ENCODE data around the gene RERE.
A peak's percentile ranks its signal among the peaks of the same experiment; 100 is the strongest.

The RERE gene

DNA sequence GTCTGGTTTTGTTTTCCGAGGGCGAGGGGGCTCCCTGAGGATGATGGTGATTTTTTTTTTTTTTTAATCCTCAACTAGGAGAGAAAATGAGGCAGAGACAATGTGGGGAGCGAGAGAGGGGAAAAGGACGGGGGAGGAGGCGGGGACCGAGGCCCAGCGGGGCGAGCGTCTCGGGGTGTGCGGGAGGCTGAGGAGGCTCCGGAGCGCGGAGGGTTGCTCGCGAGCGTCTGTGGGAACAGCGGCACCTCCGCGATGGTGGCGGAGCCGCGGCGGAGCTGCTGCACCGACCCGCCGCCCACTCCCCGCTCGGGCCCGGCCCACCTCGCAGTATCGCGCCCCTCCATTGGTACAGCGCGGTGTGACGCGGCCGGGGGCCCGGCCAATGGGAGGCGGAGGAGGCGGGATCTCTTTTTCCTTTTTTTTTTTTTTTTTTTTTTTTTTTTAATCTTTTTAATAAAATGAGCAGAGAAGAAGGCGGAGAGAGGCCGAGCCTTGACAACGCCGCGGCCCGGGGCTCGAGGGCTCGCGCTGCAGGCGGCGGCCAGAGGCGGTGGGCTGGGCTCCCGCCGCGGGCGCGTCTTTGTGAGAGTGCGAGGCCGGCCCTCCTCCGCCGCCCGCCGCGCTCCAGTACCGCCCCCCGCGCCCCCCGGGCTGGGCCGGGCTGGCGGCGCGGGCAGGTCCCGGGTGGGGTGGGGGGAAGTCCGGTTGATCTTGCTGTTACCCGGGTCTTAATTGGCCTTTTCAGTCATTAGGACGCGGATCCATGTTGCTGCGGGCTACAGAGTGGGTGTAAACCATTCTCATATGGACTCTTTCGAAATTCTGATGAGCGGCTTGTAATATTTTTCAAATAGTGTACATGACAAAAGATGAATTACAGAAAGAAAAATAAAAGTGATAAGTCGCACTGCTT, at the start of gene RERE:
Gene RERE, minus strand, starts transcription at position 229 of the 913 bp plus-strand sequence.
- Mint-ChIP-seq H3K27me3 (peaks cover 3% of the 10 kb centered on the region), H3K4me1 (ENCODE audit: low read depth) (peaks cover 49% of the 10 kb centered on the region), H3K4me3 (peak within 1 kb of the TSS; percentile 94), H3K9me3 (no peaks in the 10 kb centered on the region), H3K36me3 (ENCODE audit: low read depth) (peaks cover 8% of the 10 kb centered on the region), H3K27ac (peak within 1 kb of the TSS; percentile 98)
- DNase-seq, result peak; percentile 99

DNA sequence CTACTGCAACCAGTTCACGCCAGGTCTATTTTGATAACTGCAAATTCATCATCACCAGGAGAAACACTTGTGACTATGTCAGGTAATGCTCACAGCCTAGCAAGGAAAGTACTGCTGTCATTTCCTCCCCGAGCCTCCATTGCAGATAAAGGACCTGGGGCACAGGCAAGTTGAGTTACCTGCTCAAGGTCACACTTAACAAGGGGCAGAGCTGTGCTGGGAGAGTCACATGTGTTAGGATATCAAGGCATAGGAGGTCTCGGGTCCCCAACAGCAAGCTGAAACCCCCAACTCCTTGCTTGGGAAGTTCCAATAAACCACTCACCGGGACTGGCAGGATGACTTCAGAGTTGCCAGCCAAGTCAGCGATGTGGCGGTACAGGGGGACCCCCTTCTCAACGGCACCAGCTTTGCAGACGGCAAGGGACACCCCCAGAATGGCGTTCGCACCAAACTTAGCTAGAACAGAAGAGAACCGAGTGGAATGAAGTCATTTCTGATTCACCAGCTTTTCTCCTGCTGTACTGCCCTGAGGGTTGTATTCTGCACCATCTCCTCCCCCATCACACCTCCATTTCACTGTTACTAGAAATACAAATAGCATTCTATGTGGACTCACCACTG, 49.5 kb upstream of the RERE start:
- peaks cover 98% of the 10 kb centered on the region for H3K36me3 Mint-ChIP-seq (ENCODE audit: low read depth)
- no peaks in the 10 kb centered on the region for H3K27me3 Mint-ChIP-seq

DNA sequence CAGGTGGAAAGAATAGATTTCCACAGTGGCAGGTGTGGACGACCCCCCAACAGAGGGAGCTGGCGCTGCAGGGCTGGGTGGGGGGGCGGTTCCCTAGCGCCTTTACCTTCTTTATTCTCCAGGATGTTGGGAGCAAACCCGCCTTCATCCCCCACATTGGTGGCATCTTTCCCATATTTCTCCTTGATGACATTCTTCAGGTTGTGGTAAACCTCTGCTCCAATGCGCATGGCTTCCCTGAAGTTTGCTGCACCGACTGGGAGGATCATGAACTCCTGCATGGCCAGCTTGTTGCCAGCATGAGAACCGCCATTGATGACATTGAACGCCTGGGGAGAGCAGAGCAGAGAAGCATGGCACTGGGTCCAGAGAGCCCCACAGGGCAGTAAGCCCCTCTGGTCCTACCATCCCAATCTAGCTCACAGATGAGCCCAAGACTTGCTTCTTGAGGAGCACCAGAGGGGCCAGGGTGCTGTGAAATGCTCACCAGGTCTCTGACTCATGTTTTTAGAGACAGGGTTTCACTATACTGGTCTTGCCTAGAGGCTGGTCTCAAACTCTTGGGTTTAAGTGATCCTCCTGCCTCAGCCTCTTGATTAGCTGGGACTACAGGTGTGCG, 48.8 kb upstream of the RERE start:
- H3K27ac Mint-ChIP-seq, result peak overlapping the region; percentile 89
- peaks cover 98% of the 10 kb centered on the region for H3K36me3 Mint-ChIP-seq (ENCODE audit: low read depth)
- peaks cover 75% of the 10 kb centered on the region for H3K4me1 Mint-ChIP-seq (ENCODE audit: low read depth)
- H3K27me3 Mint-ChIP-seq, result no peaks in the 10 kb centered on the region
- peak overlapping the region; percentile 27 for H3K4me3 Mint-ChIP-seq
- DNase-seq, result no peak
- no peaks in the 10 kb centered on the region for H3K9me3 Mint-ChIP-seq

More for the DNA sequence above, 49.5 kb upstream of the RERE start:
- no peaks in the 10 kb centered on the region for H3K9me3 Mint-ChIP-seq
- DNase-seq, result no peak
- peak overlapping the region; percentile 89 for H3K27ac Mint-ChIP-seq
- peak overlapping the region; percentile 31 for H3K4me3 Mint-ChIP-seq
- peaks cover 82% of the 10 kb centered on the region for H3K4me1 Mint-ChIP-seq (ENCODE audit: low read depth)

DNA sequence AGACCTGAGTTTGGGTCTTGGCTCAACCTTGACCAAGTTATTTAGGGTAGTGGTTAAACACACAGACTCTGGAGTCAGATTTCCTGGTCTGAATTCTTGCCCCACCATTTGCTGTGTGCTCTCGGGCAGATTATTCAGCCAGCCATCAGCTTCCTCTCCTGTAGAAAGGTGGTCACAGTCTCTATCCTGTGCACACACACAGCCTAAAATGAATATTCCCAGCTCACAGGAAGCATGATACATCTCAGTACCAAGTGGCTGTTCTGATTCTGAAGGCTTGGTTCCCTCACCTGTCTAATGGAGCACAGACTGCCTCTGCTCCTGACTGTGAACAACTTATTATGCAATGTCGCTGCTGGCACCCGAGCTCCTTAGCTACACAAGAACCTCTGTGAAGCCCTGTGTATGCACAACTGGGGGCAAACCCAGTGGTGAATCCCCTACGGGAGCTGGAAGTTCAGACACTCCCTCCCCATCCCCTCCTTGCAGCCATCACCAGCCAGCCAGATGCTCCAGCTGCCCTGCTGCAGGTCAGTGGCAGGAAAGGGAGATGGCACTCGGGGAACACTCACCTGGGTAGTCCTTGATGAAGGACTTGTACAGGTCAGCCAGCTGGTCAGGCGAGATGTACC, 47.4 kb upstream of the RERE start:
- Mint-ChIP-seq H3K9me3 (no peaks in the 10 kb centered on the region), H3K4me3 (no peak overlapping the region), H3K4me1 (ENCODE audit: low read depth) (peaks cover 71% of the 10 kb centered on the region), H3K27me3 (no peaks in the 10 kb centered on the region), H3K36me3 (ENCODE audit: low read depth) (peaks cover 98% of the 10 kb centered on the region), H3K27ac (peak overlapping the region; percentile 83)
- no peak for DNase-seq

DNA sequence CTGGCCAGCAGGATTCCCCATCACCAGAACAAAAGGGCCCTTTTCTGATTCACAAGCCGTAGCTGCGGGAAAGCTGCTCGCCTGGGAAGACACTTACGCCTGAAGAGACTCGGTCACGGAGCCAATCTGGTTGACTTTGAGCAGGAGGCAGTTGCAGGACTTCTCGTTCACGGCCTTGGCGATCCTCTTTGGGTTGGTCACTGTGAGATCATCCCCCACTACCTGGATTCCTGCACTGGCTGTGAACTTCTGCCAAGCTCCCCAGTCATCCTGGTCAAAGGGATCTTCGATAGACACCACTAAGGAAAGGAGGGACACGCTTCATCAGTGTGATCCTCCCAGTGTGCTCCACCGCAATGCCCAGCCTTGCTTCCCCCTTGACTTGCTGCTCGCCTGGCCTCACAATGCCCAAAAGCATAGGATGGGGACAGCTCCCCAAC, 46.4 kb upstream of the RERE start:
- Mint-ChIP-seq H3K36me3 (ENCODE audit: low read depth) (peaks cover 98% of the 10 kb centered on the region), H3K4me3 (no peak overlapping the region), H3K9me3 (no peaks in the 10 kb centered on the region), H3K4me1 (ENCODE audit: low read depth) (peaks cover 67% of the 10 kb centered on the region), H3K27me3 (no peaks in the 10 kb centered on the region), H3K27ac (peak overlapping the region; percentile 83)
- no peak for DNase-seq

DNA sequence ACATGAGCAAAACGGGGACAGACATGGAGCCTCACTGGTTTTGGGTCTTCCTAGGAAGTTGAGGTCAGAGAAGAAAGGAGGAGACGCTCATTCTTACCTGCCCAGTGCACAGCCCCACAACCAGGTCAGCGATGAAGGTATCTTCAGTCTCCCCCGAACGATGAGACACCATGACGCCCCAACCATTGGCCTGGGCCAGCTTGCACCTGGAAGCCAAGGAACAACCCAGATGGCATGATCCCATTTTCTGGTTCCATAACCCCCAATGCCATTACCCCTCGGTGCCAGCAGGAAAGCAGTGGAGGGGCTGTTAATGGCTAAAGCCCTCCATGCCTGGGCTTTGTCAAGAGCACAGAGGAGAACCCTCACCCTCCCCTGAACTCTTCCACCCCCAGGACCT, 45.7 kb upstream of the RERE start:
- no peaks in the 10 kb centered on the region for H3K9me3 Mint-ChIP-seq
- no peak overlapping the region for H3K4me3 Mint-ChIP-seq
- no peaks in the 10 kb centered on the region for H3K27me3 Mint-ChIP-seq
- no peak for DNase-seq
- peak overlapping the region; percentile 83 for H3K27ac Mint-ChIP-seq
- H3K4me1 Mint-ChIP-seq (ENCODE audit: low read depth), result peaks cover 71% of the 10 kb centered on the region
- H3K36me3 Mint-ChIP-seq (ENCODE audit: low read depth), result peaks cover 99% of the 10 kb centered on the region

DNA sequence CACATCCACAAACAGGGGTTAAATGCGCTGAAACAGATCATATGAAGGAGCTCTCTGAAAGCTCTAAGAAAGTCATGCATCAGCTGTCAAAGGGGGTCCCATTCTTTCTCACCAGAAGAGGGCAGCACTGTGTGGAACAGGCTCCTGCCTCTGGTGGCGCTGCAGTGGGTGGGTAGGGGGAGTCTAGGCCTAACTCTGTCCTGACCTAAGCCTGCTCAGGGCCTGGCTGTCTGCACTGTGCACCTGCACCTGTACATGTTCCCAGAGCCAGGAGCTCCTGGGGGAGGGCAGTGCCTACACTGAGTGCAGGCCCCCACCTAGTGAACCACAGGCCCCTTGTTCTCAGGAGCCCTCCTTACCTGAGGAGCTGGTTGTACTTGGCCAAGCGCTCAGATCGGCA, 45.1 kb upstream of the RERE start:
- H3K36me3 Mint-ChIP-seq (ENCODE audit: low read depth), result peaks cover 99% of the 10 kb centered on the region

DNA sequence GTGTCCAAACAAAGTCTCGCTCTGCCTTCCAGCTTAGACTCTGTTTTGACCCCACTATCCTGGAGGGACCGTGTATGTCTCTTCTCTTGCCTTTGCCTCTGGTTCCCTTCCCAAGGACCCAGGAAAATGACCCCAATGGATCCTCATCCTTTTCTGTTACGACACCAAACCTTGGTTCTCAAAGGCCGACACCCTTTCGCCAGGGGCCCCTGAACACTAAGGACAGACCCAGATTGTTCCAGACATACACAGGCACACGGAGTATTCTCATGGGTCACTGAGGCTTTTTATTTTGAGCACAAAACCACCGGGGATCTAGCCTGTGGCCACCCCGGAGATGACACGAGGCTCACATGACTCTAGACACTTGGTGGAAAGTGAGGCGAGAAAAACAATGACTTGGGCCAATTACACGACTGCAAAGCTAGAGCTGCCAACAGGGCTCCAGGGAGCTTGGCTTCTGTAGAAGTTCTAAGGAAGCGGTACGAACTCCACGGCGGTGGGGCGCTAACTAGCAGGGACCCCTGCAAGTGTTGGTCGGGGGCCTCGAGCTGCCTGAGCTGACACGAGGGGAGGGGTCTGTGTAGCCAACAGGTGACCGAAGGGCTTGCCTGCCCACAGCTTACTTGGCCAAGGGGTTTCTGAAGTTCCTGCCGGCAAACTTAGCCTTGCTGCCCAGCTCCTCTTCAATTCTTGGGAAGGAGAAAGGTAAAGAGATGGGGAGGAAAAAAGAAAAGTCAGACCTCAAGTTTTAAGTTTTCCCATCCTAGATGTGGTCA, 43.5 kb upstream of the RERE start:
- Mint-ChIP-seq H3K4me3 (no peak overlapping the region), H3K27ac (peak overlapping the region; percentile 88), H3K4me1 (ENCODE audit: low read depth) (peaks cover 54% of the 10 kb centered on the region), H3K36me3 (ENCODE audit: low read depth) (peaks cover 95% of the 10 kb centered on the region), H3K9me3 (no peaks in the 10 kb centered on the region), H3K27me3 (no peaks in the 10 kb centered on the region)
- DNase-seq, result no peak

More for the DNA sequence above, 45.1 kb upstream of the RERE start:
- DNase-seq, result no peak
- no peak overlapping the region for H3K4me3 Mint-ChIP-seq
- peak overlapping the region; percentile 83 for H3K27ac Mint-ChIP-seq
- no peaks in the 10 kb centered on the region for H3K9me3 Mint-ChIP-seq
- H3K4me1 Mint-ChIP-seq (ENCODE audit: low read depth), result peaks cover 67% of the 10 kb centered on the region
- no peaks in the 10 kb centered on the region for H3K27me3 Mint-ChIP-seq

DNA sequence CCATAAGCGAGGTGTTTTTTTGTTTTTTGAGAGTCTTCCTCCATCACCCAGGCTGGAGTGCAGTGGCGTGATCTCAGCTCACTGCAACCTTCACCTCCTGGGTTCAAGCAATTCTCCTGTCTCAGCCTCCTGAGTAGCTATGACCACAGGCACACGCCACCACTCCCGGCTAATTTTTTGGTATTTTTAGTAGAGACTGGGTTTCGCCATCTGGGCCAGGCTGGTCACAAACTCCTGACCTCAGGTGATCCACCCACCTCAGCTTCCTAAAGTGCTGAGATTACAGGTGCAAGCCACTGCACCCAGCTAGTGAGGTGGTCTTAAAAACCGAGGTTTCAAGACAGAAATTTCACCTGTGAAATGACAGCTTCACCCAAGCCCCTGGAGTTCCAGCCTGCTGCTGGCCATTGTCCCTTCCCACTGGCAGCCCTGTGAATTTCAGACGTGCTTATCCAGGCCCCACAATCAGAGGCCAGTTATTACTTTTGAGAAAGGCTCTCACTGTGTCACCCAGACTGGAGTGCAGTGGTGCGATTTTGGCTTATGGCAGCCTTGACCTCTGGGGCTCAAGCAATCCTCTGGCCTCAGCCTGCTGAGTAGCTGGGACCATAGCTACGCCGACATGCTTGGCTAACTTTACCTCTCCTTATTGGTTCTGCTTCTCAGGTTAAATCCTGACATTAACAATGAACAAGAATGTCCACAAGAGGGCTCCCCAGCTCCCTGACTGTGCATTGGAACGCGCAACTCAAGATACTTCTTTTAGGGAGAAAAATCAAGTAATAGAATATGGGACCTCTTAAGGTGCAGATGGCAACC, 41.7 kb upstream of the RERE start:
- Mint-ChIP-seq H3K4me3 (no peak overlapping the region), H3K27ac (peak overlapping the region; percentile 88), H3K9me3 (no peaks in the 10 kb centered on the region), H3K4me1 (ENCODE audit: low read depth) (peaks cover 43% of the 10 kb centered on the region), H3K27me3 (no peaks in the 10 kb centered on the region), H3K36me3 (ENCODE audit: low read depth) (peaks cover 81% of the 10 kb centered on the region)
- DNase-seq, result no peak

DNA sequence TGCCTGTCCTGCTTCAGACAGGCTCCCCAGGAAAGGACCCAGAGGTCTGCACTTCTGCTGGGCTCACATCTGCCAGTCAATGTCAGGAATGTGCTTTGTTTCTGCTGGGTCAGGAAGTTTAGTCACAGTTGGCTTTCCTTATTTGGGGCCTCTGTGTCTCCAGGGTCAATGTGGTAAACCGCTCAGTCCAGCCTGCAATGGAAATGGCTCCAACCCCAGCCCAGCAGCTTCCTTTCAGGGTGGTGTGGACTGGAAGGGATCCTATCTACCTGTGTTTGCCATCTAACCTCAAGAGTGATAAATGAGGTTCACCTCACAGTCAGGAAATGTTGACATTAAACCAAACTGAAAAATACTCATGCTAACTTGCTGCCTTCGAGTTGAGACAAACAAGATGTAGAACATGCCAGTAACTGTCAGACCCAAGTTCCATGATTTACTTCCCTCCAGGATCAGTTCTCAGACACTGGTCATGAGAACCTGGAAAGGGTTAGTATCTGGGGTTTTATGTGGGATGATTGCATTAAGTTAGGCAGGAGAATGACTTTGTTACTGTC, 40.8 kb upstream of the RERE start:
- peaks cover 35% of the 10 kb centered on the region for H3K4me1 Mint-ChIP-seq (ENCODE audit: low read depth)
- H3K4me3 Mint-ChIP-seq, result peak overlapping the region; percentile 10
- H3K27ac Mint-ChIP-seq, result peak overlapping the region; percentile 88
- H3K36me3 Mint-ChIP-seq (ENCODE audit: low read depth), result peaks cover 72% of the 10 kb centered on the region
- H3K9me3 Mint-ChIP-seq, result no peaks in the 10 kb centered on the region
- H3K27me3 Mint-ChIP-seq, result no peaks in the 10 kb centered on the region
- no peak for DNase-seq

DNA sequence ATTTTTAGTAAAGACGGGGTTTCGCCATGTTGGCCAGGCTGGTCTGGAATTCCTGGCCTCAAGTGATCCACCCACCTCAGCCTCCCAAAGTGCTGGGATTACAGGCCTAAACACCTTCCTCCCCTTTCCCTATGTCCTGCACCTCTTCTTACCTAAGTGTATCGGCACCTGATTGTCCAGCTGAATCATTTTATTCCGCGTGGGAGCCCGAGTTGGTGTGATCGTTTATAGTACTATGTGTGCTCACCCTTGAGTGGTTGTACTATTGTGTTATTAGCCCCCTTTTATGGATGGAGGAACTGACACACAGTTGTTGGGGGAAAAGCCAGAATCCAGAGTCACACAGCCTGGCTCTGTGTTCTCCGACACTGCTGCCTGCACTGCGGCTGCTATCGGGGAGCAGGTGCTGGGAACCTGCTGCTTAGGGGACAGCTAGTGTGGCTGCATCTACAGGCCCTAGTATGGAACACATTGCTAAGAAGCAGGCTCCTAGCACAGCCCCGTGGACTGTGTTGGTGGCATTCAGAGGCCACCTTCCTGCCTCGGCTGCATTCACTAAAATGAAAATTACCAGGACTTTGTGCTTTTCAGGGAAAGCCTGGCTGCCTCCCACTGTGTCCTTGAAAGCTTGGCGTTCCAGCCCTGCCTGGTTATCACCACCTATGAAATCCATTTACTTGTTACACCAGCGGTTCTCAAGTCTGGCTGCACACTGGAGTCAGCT, 39.4 kb upstream of the RERE start:
- Mint-ChIP-seq H3K4me3 (no peak overlapping the region), H3K27me3 (no peaks in the 10 kb centered on the region), H3K4me1 (ENCODE audit: low read depth) (peaks cover 25% of the 10 kb centered on the region), H3K36me3 (ENCODE audit: low read depth) (peaks cover 59% of the 10 kb centered on the region), H3K9me3 (no peaks in the 10 kb centered on the region), H3K27ac (peak overlapping the region; percentile 11)
- DNase-seq, result no peak

DNA sequence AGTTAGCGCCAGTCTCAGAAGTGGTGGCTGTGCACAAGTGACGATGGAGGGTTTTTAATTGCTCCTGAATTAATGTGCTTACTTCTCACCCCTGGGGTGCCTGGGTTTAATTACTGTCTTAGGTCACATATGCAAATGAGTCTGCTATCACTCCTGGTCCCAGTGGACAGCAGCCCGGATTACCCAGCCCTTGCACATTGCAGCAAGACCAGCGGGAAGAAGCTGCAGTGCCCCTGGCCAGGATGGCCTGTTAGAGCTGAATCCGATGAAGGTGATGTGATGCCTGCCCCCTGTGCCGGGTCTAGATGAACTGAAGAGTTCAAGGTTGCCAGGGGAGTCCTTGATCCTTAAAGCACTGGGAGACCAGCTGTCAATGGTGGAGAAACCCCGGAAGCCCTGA, 36.8 kb upstream of the RERE start:
- no peak overlapping the region for H3K4me3 Mint-ChIP-seq
- H3K27me3 Mint-ChIP-seq, result no peaks in the 10 kb centered on the region
- DNase-seq, result no peak
- peaks cover 33% of the 10 kb centered on the region for H3K36me3 Mint-ChIP-seq (ENCODE audit: low read depth)
- H3K4me1 Mint-ChIP-seq (ENCODE audit: low read depth), result peaks cover 12% of the 10 kb centered on the region
- H3K27ac Mint-ChIP-seq, result peak overlapping the region; percentile 63
- no peaks in the 10 kb centered on the region for H3K9me3 Mint-ChIP-seq
